SKM-1 (cell line): Measurements from ENCODE around the gene ZER1.
"Not testable (repeated sequence)": the region's sequence is repeated elsewhere in the genome, so short reads cannot be mapped to it uniquely, and the experiment has no call there.

ENCODE experiments used
- DNase-seq: peaks from one replicate; lab custom pipeline; 2025; ENCODE audit not compliant: unreplicated experiment; lab: John Stamatoyannopoulos, UW

ZER1 gene

DNA sequence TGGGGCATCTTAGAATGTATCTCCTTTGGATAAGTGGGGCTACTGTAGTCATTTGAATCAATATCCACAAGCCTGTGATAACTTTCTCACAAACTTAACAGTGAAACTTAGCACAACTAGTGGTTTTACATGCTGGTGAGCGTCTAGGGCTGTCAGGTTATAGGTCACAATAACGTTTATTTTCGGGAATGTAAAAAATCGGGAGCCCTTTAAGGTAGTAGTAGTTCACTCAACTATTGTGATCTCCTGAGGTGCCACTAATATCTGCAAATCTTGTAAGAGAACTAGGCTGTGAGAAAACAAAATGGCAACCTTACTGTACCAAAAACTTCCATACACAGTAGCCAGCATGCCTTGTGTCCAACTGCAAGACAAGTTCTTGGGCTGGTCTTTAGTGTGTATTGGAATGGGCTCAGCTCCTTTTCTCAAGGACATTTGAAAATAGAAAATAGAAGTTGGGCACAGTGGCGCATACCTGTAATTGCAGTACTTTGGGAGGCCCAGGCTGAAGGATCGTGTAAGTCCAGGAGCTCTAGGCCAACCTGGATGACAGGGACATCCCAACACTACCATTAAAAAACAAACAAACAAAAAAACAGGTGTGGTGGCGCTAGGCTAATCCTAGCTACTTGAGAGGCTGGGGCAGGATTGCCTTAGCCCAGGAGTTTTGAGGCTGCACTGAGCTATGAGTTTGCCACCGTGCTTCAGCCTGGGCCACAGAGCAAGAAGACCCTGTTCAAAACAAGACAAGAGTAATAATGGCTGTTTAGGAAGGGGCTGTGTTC is 74.6 kb downstream of the ZER1 start:
- no peak for DNase-seq

DNA sequence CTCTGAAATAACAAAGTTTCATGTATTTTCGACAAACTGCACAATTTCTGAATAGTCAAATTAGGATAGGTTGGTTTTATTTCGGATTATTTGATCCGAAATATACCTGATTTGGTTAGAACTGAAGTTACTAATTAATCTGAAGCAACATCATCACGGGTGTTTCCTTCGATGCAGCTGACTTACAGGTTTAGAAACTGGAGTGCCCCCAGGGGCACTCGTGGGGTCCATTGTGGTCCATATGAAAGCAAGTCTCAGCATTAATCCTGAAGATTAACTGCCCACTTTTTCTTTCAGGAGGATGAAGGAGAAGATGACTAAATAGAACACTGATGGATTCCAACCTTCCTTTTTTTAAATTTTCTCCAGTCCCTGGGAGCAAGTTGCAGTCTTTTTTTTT is 77.4 kb downstream of the ZER1 start:
- no peak for DNase-seq

DNA sequence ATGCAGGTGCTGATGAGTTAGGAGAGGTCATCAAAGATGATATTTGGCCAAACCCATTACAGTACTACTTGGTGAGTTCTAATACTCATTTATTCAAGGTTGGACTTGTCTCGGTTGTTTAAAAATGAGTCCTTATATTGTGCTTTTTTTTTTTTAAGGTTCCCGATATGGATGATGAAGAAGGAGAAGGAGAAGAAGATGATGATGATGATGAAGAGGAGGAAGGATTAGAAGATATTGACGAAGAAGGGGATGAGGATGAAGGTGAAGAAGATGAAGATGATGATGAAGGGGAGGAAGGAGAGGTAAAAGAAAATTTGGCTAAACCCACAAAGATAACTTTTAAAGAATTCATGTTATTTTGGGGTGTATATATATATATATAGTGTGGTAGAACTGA is 78.0 kb downstream of the ZER1 start:
- DNase-seq: not testable (repeated sequence)

DNA sequence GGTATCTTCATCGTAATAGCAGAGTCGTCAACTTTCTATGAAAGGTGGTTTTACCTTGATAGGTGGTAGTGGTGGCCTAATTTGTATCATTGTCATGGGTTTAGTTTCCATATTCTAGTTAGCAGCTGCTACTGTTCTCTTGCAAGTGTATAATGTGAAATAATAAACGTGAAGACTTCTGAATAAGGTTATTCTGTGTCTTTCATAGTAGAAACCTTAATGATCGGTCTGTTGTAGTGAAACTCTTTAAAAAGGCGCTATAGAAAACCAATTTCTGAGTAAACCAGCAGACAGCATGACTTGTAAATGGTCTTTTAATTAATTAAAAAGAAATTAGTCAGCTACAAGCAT is 81.1 kb downstream of the ZER1 start:
- no peak for DNase-seq

DNA sequence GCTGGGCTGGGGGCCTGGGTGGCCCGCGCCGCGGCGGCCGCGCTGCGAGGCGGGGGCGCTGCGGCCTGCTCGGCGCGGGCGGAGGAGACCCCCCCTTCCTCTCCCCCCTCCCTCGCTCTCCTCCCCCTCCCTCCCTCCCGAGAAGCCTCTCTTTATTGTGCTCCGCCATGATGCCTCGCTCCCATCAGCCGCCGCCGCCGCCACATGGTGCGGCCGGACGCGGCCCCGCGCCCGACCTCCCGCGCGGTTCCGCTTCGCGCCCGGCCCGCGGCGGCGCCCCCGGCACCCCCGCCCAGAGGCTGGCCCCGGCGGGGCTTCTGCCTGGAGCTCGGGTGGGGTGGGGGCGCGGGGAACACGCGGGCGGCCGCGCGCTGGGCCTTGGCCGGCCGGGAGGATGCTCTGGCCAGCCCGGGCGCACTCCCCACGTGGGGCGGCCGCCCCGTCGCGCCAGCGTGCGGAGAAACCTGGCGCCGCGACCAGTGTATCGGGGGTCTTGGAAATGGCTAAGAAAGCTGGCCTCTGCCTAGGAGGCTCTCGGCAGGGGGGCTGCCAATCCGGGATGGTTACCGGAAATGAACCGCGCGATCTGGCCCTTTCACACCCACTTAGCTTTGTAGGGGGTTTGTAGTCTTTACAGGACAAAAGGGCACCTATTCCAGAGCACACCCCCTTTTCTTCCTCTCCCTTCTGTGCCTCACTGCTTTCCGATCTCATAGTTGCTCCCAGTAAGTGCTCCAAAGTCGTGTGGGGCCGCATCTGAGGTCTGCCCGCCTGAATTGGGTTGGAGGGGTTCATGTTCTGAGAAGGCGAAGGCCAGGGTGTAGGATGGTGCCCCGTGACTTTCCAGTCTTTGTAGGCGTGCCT is 81.7 kb downstream of the ZER1 start:
- no peak for DNase-seq

DNA sequence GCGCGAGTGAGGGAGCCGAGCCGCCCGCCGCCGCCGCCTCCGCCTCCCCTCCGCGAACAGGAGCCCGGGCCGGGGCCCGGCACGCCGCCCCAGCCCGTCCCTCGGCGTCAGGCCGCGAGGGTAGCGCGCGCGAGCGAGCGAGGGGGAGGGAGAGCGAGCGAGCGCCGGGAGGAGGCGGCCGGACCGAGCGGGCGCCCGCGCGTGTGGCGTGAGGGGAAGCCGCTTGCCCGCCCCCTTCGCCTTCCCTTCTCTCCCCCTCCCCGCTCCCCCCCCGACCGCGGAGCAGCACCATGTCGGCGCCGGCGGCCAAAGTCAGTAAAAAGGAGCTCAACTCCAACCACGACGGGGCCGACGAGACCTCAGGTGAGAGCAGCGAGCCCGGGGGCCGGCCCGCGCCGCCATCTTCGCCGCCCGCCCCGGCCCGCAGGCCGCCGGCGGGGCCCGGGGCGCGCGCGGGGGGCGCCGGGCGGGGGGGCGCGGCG is 82.4 kb downstream of the ZER1 start:
- no peak for DNase-seq

DNA sequence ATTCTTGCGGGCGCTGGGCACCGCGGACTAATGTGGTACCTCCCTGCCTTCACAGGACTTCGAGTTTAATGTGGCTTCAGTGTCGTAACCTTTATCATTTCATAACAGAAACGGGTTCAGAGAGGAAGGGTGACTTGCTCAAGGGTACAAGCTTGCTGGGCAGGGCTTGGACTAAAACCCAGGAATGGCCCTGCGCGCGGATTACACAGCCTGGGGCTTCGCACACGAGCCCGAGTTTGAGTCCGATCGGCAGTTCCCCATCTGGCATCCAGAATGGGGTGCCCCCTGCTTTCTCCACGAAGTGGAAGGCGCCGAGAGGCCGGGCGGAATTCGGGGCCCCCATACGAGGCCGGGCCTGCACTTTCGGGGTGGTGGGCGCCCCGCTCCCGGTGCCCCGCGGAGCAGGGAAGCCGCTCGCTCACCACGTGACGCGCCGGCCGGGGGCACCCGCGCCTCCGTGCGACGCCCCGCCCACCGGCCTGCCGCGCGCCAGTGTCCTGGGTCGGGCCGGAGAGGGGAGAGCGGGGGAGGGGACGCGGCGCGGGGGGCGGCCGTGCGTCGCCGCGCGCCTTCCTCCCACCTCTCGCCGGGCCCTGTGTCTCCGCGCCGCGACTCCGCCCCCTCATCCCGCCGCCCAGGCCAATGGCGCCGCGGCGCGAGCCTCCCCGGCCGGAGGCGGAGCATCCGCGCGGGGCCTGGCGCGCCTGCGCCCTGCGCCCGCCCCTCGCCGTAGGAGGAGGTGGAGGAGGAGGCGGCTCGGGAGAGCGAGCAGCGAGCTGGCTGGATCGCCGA is 83.0 kb downstream of the ZER1 start, which contains the start of gene SET:
Gene SET (plus strand): TSS at position 722 of the 792 bp plus-strand sequence. CDS start 361 bp downstream, outside the sequence.
- DNase-seq: peak; percentile 91

DNA sequence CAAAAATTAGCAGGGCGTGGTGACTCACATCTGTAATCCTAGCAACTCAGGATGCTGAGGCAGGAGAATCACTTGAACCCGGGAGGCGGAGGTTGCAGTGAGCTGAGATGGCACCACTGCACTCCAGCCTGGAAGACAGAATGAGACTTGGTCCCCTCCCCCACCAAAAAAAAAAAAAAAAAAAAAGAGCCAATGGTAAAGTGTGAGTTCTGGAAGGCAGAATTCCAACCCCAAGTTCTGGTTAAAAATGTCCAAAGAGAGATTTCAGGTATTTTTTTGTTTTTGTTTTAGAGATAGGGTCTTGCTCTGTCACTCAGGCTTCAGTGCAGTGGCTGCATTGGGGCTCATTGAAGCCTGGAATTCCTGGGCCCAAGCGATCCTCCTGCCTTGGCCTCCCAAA is 84.3 kb downstream of the ZER1 start:
- DNase-seq: no peak

DNA sequence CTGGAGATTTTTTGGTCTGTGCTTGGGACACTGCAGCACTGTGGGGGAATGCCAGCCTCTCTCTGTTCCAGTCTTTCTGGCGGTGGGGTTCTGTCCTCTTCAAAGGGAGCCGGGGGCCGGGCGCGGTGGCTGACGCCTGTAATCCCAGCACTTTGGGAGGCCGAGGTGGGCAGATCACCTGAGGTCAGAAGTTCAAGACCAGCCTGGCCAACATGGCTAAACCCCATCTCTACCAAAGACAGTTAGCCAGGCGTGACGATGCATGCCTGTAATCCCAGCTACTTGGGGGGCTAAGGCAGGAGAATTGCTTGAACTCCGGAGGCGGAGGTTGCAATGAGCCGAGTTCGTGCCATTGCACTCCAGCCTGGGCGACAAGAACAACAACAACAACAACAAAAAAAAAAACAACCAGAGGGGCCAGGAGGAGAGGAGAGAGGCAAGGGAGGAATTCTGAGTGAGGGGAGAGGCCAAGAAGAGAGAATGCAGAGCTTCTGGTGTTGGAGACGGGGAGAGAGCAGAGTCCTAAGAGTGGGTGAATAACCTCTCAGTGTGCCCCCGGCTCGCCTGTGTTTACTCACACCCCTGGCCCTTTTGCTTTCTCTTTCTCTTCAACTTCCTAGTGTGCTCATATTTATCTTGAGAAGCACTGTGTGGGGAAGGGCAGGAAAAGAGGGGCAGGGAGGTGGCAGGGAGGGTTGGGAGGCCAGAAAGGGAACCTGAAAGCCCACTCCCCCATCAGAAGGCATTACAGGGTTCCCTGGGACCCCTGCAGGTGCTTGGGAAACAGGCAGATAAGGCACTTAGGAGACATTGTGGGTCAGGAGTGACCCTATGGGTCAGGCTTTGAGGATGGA is 85.9 kb downstream of the ZER1 start:
- no peak for DNase-seq

DNA sequence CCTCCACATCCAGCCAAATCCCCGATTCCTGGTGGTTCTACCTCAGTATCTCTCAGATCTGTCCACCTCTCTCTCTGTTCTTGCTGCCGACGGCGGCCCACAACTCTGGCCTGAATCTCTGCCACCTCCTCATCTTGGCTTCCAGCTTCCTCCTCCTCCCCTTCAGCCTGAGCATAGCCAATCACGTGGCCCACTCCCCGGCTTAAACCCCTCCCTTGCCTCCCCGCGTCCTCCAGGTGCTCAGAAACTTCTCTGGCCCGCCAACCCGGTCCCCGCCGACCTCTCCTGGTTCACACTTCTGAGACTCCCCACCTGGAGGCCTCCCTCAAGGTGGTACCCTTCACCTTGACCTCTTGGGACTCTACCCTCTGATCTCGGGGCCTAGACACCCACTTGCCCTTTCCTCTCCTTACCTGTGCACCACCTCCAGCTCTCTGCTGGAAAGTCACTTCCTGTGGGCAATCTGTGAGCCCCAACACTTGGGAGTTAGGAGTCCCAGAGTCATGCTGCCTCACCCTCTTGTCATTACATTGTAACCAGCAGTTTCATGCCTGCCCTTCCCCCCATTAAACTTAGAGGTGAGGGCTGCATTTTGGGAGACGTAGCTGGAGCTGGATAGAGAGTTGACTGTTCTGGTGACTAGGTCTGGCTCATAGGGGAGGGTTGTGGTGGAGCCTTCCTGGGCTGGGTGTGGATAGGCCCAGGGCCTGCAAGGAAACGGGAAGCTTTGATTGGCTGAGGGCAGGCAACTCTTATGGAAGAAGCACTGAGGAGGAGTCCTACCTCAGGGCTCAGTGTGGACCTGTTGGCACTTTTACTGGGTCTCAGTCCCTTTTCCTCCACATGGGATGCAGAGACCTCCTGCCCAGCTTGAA is 87.2 kb downstream of the ZER1 start:
- peak; percentile 84 for DNase-seq

DNA sequence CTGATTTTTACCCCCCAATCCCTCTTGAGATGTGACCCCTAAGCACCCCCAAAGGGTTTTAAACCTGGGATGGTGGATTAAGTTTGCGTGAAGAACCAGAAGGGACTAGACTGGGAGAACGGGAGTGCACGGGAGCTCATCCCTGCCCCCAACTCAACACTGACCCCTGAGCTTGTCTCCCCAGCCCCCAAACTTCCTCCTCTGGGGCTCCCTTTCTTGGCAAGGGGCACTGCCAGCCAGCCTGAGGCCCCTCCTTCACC is 87.7 kb downstream of the ZER1 start:
- no peak for DNase-seq

DNA sequence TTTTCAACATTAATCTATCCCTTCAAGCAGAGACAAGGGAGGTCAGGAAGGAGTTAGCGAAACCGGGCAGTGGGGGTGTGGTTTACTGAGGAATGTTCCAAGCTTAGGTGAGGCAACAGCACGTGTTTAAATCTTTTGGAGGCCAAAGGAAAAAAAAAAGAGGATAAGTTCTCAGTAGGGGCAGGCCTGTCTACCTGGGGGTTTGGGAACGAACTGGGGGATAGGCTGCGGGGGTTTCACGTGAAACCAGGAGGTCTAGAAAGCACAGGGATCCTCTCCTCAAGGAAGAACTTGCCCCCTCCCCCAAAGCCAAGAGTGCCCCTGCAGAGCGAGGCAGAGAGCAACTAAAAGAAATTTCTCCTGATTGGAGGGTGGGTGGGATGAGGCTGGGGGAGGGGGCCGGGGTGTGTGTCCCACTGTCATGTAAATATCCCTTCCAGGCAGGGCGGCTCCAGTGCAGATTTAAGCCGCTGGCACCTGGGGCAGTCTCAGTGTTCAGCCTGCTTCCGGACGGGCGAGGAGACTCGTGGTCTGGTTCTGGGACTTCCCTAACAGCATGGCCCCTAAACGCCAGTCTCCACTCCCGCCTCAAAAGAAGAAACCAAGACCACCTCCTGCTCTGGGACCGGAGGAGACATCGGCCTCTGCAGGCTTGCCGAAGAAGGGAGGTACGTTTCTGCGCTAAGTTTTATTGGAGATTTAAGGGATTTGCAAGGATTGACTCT is 88.2 kb downstream of the ZER1 start:
- peak; percentile 30 for DNase-seq
